SK-N-MC (cell line): ENCODE results near the gene DNAJA4.

Experiments
- DNase-seq: peaks from one replicate; pipeline ENCODE4 v3.0.0-alpha.2; 2011; ENCODE audit warnings: low read depth, low spot score
- H3K27ac ChIP-seq: fragments of 200-600 bp; sonication (generic); 2 replicates; pipeline ENCODE4 v1.5.1; 2016; ENCODE audit warnings: mixed run types
- H3K36me3 ChIP-seq: fragments of 200-600 bp; sonication (generic); 2 replicates; pipeline ENCODE4 v1.6.1; 2017; ENCODE audit warnings: antibody characterized with exemption, low read length, mixed read lengths; ENCODE audit not compliant: insufficient read depth
- H3K4me3 ChIP-seq: fragments of 200-600 bp; sonication (generic); 2 replicates; pipeline ENCODE4 v1.5.1; 2016
- H3K9ac ChIP-seq: fragments of 200-600 bp; sonication (generic); 2 replicates; pipeline ENCODE4 v1.8.0; 2017; ENCODE audit warnings: mixed run types, mixed read lengths; ENCODE audit not compliant: insufficient read length
- H3K9me3 ChIP-seq: fragments of 200-600 bp; sonication (generic); 2 replicates; pipeline ENCODE4 v1.6.1; 2017; ENCODE audit warnings: low read depth, mild to moderate bottlenecking, antibody characterized with exemption, low read length, moderate library complexity, mixed read lengths
- EZH2 ChIP-seq: fragments of 200-600 bp; sonication (generic); IDR thresholded peaks from one replicate; pipeline ENCODE4 v1.6.1; 2017; ENCODE audit warnings: antibody characterized with exemption
- FOXP2 ChIP-seq: optimal IDR thresholded peaks from 2 replicates; pipeline ENCODE3; 2011; ENCODE audit warnings: mild to moderate bottlenecking, moderate library complexity; ENCODE audit not compliant: insufficient read depth; ENCODE audit errors: extremely low read length, control extremely low read depth
- POLR2AphosphoS5 ChIP-seq: IDR thresholded peaks from 2 replicates; pipeline ENCODE4 v1.6.1; 2012; ENCODE audit warnings: mild to moderate bottlenecking, low read depth, low read length, borderline replicate concordance

Gene DNAJA4

GRCh38 chr15:78265137-78265460 lies 737 bp downstream of the DNAJA4 start:
- no peak overlapping the region for H3K27ac ChIP-seq
- no peaks in the 10 kb centered on the region for H3K36me3 ChIP-seq
- no peaks in the 10 kb centered on the region for H3K9me3 ChIP-seq
- H3K4me3 ChIP-seq = no peak overlapping the region
- H3K9ac ChIP-seq = no peak overlapping the region
- DNase-seq = no peak
- TF ChIP-seq FOXP2 (no peak), POLR2AphosphoS5 (no peak), EZH2 (no peak)

GRCh38 chr15:78265752-78266224 lies 1.4 kb downstream of the DNAJA4 start:
- no peak overlapping the region for H3K9ac ChIP-seq
- no peak for DNase-seq
- no peak overlapping the region for H3K27ac ChIP-seq
- no peak overlapping the region for H3K4me3 ChIP-seq
- TF ChIP-seq POLR2AphosphoS5 = no peak
- no peak for TF ChIP-seq FOXP2
- TF ChIP-seq EZH2 = no peak
- no peaks in the 10 kb centered on the region for H3K36me3 ChIP-seq
- no peaks in the 10 kb centered on the region for H3K9me3 ChIP-seq

- H3K27ac ChIP-seq = no peak overlapping the region
- DNase-seq = no peak
Observed at GRCh38 chr15:78266229-78266628, 1.9 kb downstream of the DNAJA4 start.

GRCh38 chr15:78266806-78267205 lies 2.4 kb downstream of the DNAJA4 start:
- H3K36me3 ChIP-seq = no peaks in the 10 kb centered on the region
- H3K4me3 ChIP-seq = no peak overlapping the region
- no peak overlapping the region for H3K27ac ChIP-seq
- no peak overlapping the region for H3K9ac ChIP-seq
- TF ChIP-seq FOXP2 = no peak
- no peak for TF ChIP-seq EZH2
- no peak for TF ChIP-seq POLR2AphosphoS5
- no peak for DNase-seq
- H3K9me3 ChIP-seq = no peaks in the 10 kb centered on the region

More at GRCh38 chr15:78266229-78266628, 1.9 kb downstream of the DNAJA4 start:
- Histone ChIP-seq H3K36me3 (no peaks in the 10 kb centered on the region), H3K4me3 (no peak overlapping the region), H3K9me3 (no peaks in the 10 kb centered on the region), H3K9ac (no peak overlapping the region)
- TF ChIP-seq FOXP2 (no peak), POLR2AphosphoS5 (no peak), EZH2 (no peak)

- DNase-seq = no peak
- no peaks in the 10 kb centered on the region for H3K36me3 ChIP-seq
- no peak overlapping the region for H3K4me3 ChIP-seq
- no peak overlapping the region for H3K27ac ChIP-seq
- no peak overlapping the region for H3K9ac ChIP-seq
- no peaks in the 10 kb centered on the region for H3K9me3 ChIP-seq
- no peak for TF ChIP-seq FOXP2
- TF ChIP-seq POLR2AphosphoS5 = no peak
- TF ChIP-seq EZH2 = no peak
Observed at GRCh38 chr15:78272316-78272715, 8.0 kb downstream of the DNAJA4 start.

GRCh38 chr15:78272776-78273175 lies 8.4 kb downstream of the DNAJA4 start:
- no peak overlapping the region for H3K4me3 ChIP-seq
- no peaks in the 10 kb centered on the region for H3K9me3 ChIP-seq
- H3K36me3 ChIP-seq = no peaks in the 10 kb centered on the region
- no peak for TF ChIP-seq POLR2AphosphoS5
- no peak for TF ChIP-seq FOXP2
- TF ChIP-seq EZH2 = no peak
- DNase-seq = peak; percentile 18
- no peak overlapping the region for H3K27ac ChIP-seq
- H3K9ac ChIP-seq = no peak overlapping the region

- Histone ChIP-seq H3K9me3 (no peaks in the 10 kb centered on the region), H3K27ac (no peak overlapping the region), H3K9ac (no peak overlapping the region), H3K36me3 (no peaks in the 10 kb centered on the region), H3K4me3 (no peak overlapping the region)
- DNase-seq = no peak
- TF ChIP-seq EZH2 (no peak), FOXP2 (no peak), POLR2AphosphoS5 (no peak)
Observed at GRCh38 chr15:78274994-78275393, 10.6 kb downstream of the DNAJA4 start.

- DNase-seq = no peak
- H3K36me3 ChIP-seq = no peaks in the 10 kb centered on the region
- 0 out of 2 replicates have a peak overlapping the region, but pooled peaks have one; percentile 36 for H3K27ac ChIP-seq
- no peak overlapping the region for H3K4me3 ChIP-seq
- no peak for TF ChIP-seq POLR2AphosphoS5
- TF ChIP-seq FOXP2 = no peak
- TF ChIP-seq EZH2 = no peak
- peak overlapping the region; percentile 33 for H3K9ac ChIP-seq
- H3K9me3 ChIP-seq = no peaks in the 10 kb centered on the region
Observed at GRCh38 chr15:78276064-78276943, 11.9 kb downstream of the DNAJA4 start.
